Astrocyte (in vitro differentiated cells and primary cell): ENCODE results near the gene ATP13A1. TPM values are rescaled to one million over a fixed set of nuclear protein-coding genes. Genes with fewer than 3 reads are reported as not detected.

ENCODE experiments used
- DNase-seq: peaks from one replicate; pipeline ENCODE4 v3.0.0-alpha.2; 2010; ENCODE audit warnings: low read depth
- FAIRE-seq: peaks from 2 replicates; lab custom pipeline; 2011; peaks lifted over from hg19 to GRCh38; lab: Jason Lieb, UNC
- H2AFZ ChIP-seq: 2 replicates; pipeline ENCODE4 v1.6.0; 2012; ENCODE audit warnings: low read depth, low read length, inconsistent platforms
- H3K27ac ChIP-seq: 2 replicates; pipeline ENCODE4 v1.5.1; 2011; ENCODE audit warnings: low read depth, low read length, inconsistent platforms
- H3K27me3 ChIP-seq: 2 replicates; pipeline ENCODE4 v1.6.0; 2011; ENCODE audit warnings: low read length, inconsistent platforms; ENCODE audit not compliant: insufficient read depth
- H3K36me3 ChIP-seq: 2 replicates; pipeline ENCODE4 v1.5.1; 2011; ENCODE audit warnings: low read length, inconsistent platforms; ENCODE audit not compliant: insufficient read depth
- H3K4me1 ChIP-seq: 2 replicates; pipeline ENCODE4 v1.5.1; 2011; ENCODE audit warnings: low read length, inconsistent platforms; ENCODE audit not compliant: insufficient read depth
- H3K4me2 ChIP-seq: 2 replicates; pipeline ENCODE4 v1.6.0; 2012; ENCODE audit warnings: low read length, inconsistent platforms
- H3K4me3 ChIP-seq: 2 replicates; pipeline ENCODE4 v1.5.1; 2011; ENCODE audit warnings: low read depth, mild to moderate bottlenecking, low read length, inconsistent platforms; ENCODE audit not compliant: insufficient read depth
- H3K79me2 ChIP-seq: 2 replicates; pipeline ENCODE4 v1.6.0; 2012; ENCODE audit warnings: mild to moderate bottlenecking, low read length, inconsistent platforms; ENCODE audit not compliant: insufficient read depth
- H3K9ac ChIP-seq: 2 replicates; pipeline ENCODE4 v1.6.0; 2012; ENCODE audit warnings: mild to moderate bottlenecking, low read length, inconsistent platforms
- H3K9me3 ChIP-seq: 2 replicates; pipeline ENCODE4 v1.5.1; 2012; ENCODE audit warnings: low read depth, mild to moderate bottlenecking, low read length, inconsistent platforms; ENCODE audit not compliant: insufficient read depth
- H4K20me1 ChIP-seq: 2 replicates; pipeline ENCODE4 v1.6.0; 2012; ENCODE audit warnings: low read length, inconsistent platforms; ENCODE audit not compliant: insufficient read depth
- H3K27ac Mint-ChIP-seq: one replicate; pipeline ENCODE4 v1.8.0; 2021; ENCODE audit warnings: mild to moderate bottlenecking, mixed read lengths; ENCODE audit not compliant: unreplicated experiment
- H3K27me3 Mint-ChIP-seq: one replicate; pipeline ENCODE4 v1.8.0; 2021; ENCODE audit warnings: low read depth, mixed read lengths; ENCODE audit not compliant: unreplicated experiment
- H3K36me3 Mint-ChIP-seq: one replicate; pipeline ENCODE4 v1.8.0; 2021; ENCODE audit warnings: low read depth, mixed read lengths; ENCODE audit not compliant: unreplicated experiment
- H3K4me1 Mint-ChIP-seq: one replicate; pipeline ENCODE4 v1.8.0; 2021; ENCODE audit warnings: low read depth, mixed read lengths; ENCODE audit not compliant: unreplicated experiment
- H3K4me3 Mint-ChIP-seq: one replicate; pipeline ENCODE4 v1.8.0; 2021; ENCODE audit warnings: mild to moderate bottlenecking, moderate library complexity, mixed read lengths; ENCODE audit not compliant: unreplicated experiment
- H3K9me3 Mint-ChIP-seq: one replicate; pipeline ENCODE4 v1.8.0; 2021; ENCODE audit warnings: mild to moderate bottlenecking, mixed read lengths; ENCODE audit not compliant: unreplicated experiment
- EZH2 ChIP-seq: IDR thresholded peaks from 2 replicates; pipeline ENCODE4 v1.6.1; 2012; ENCODE audit warnings: mild to moderate bottlenecking, low read length, inconsistent platforms; ENCODE audit not compliant: insufficient read depth
- total RNA-seq: library from RNA; stranded (reverse); gene quantifications from 2 replicates; pipeline ENCODE4 v1.2.1, GENCODE V29; 2021
- TF ChIP-seq, protein P1 (sequence below): IDR thresholded peaks from 2 replicates; pipeline ENCODE4 v1.5.1; 2011; ENCODE audit warnings: low read depth, mild to moderate bottlenecking, inconsistent platforms, low read length, moderate library complexity; ENCODE audit not compliant: insufficient read depth

ATP13A1 gene
- total RNA-seq, 1 donor from 2014 or later: 65.2 TPM

DNA sequence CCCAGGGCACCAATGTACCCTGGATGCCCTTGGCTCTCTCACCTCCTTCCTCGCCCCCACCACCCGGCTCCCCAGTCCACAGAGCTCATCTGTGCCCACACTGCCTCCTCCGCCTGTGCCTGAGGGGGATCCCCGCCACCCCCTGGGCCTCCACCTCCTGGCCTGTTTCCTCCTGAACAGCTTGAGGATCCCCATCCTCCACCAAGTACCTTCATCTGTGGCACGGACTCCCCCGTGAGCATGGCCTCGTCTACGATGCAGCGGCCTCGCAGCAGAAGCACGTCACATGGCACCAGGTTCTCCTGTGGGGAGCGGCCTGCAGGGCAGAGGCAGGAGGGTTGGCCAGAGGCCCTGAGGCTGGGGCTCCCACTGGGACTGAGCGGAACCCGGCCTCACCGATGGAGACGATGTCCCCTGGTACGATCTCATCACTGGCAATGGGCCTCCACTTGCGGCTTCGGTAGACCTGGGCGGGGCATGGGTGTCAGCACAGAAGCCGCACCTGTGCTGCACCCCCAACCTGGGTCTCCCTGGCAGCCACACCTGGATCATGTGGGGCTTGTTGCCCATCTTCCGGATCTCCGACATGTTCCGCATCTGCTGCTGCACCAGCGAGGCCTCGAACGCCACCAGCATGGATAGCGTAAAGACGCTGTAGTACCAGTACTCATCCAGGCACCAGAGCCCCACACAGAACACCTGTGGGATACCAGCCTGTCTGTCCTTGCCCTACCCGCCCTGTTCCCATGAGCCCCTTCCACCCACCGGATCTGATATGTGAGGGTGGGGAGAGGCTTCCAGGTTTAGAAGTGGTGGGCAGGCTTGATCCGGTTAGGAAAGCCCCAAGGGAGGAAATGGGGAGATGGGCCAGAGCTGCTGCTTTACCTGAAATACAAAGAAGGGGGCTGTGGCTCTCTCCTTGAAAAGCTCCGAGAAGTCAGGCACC, 6.8 kb downstream of the ATP13A1 start:
- H3K79me2 ChIP-seq: peaks cover 24% of the 10 kb centered on the region
- TF ChIP-seq EZH2: no peak
- TF ChIP-seq, protein P1, sequence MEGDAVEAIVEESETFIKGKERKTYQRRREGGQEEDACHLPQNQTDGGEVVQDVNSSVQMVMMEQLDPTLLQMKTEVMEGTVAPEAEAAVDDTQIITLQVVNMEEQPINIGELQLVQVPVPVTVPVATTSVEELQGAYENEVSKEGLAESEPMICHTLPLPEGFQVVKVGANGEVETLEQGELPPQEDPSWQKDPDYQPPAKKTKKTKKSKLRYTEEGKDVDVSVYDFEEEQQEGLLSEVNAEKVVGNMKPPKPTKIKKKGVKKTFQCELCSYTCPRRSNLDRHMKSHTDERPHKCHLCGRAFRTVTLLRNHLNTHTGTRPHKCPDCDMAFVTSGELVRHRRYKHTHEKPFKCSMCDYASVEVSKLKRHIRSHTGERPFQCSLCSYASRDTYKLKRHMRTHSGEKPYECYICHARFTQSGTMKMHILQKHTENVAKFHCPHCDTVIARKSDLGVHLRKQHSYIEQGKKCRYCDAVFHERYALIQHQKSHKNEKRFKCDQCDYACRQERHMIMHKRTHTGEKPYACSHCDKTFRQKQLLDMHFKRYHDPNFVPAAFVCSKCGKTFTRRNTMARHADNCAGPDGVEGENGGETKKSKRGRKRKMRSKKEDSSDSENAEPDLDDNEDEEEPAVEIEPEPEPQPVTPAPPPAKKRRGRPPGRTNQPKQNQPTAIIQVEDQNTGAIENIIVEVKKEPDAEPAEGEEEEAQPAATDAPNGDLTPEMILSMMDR: no peak
- H3K4me1 ChIP-seq: peaks cover 3% of the 10 kb centered on the region
- Mint-ChIP-seq H3K4me1 (peaks cover 2% of the 10 kb centered on the region), H3K4me3 (peak overlapping the region; percentile 41), H3K36me3 (peaks cover 10% of the 10 kb centered on the region), H3K27me3 (no peaks in the 10 kb centered on the region), H3K27ac (no peak overlapping the region), H3K9me3 (no peaks in the 10 kb centered on the region)
- peaks cover 28% of the 10 kb centered on the region for H3K36me3 ChIP-seq
- H3K4me2 ChIP-seq: no peak overlapping the region
- H4K20me1 ChIP-seq: peaks cover 39% of the 10 kb centered on the region
- H3K9me3 ChIP-seq: no peaks in the 10 kb centered on the region
- no peak overlapping the region for H3K27ac ChIP-seq
- no peak overlapping the region for H2AFZ ChIP-seq
- no peak for FAIRE-seq
- no peak for DNase-seq
- H3K4me3 ChIP-seq: no peak overlapping the region
- no peak overlapping the region for H3K9ac ChIP-seq
- H3K27me3 ChIP-seq: no peaks in the 10 kb centered on the region

DNA sequence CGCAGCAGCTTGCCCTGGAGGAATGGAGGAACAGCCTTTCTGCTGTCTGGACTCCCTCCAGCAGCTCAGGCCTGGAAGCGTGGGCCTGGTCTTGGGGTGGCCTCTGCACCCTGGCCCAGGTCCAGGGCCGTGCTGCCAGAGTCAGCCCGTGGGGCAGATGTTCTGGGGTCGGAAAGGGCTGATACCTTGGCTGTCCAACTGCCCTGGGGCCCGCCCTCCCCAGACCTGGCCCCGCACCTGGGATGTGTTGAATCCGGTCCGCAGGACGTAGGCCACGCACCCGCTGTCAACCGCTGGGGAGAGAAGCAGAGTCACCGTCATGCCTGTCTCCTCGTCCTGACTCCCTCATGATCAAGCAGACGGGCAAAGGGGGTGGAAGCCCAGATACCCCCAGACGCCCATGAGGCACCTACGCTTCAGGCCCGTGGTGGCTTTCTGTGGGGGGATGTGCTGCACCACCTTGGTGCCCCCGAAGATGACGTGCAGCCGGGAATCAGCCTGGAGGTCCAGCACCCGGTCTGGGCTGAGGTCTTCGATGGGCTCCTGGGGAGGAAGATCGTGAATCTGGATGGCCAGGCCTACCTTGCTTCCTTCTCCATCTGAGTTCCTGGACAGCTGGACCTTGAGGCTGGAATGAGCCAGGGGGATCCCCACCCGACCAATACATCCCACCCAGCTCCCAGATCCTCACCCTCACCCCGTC, 7.7 kb downstream of the ATP13A1 start:
- Histone ChIP-seq H3K4me2 (no peak overlapping the region), H3K27ac (no peak overlapping the region), H3K4me1 (no peaks in the 10 kb centered on the region), H3K36me3 (peaks cover 34% of the 10 kb centered on the region), H3K27me3 (no peaks in the 10 kb centered on the region), H2AFZ (no peak overlapping the region), H3K9me3 (no peaks in the 10 kb centered on the region), H3K79me2 (peaks cover 15% of the 10 kb centered on the region), H4K20me1 (peaks cover 31% of the 10 kb centered on the region), H3K9ac (no peak overlapping the region), H3K4me3 (no peak overlapping the region)
- Mint-ChIP-seq H3K9me3 (no peaks in the 10 kb centered on the region), H3K4me1 (no peaks in the 10 kb centered on the region), H3K27ac (no peak overlapping the region), H3K36me3 (peaks cover 13% of the 10 kb centered on the region), H3K4me3 (no peak overlapping the region), H3K27me3 (no peaks in the 10 kb centered on the region)
- no peak for FAIRE-seq
- TF ChIP-seq EZH2: no peak
- TF ChIP-seq, protein P1: no peak
- DNase-seq: no peak
